SH-SY5Y (cell line): Measurements from ENCODE around the gene GDPD4.

ENCODE experiments used
- GATA2 ChIP-seq: IDR thresholded peaks from 2 replicates; pipeline ENCODE4 v1.6.1; 2011; ENCODE audit warnings: mild to moderate bottlenecking, low read depth, low read length
- GATA3 ChIP-seq: IDR thresholded peaks from 2 replicates; pipeline ENCODE4 v1.6.1; 2011; ENCODE audit warnings: low read depth, mild to moderate bottlenecking, low read length, moderate library complexity

DNA sequence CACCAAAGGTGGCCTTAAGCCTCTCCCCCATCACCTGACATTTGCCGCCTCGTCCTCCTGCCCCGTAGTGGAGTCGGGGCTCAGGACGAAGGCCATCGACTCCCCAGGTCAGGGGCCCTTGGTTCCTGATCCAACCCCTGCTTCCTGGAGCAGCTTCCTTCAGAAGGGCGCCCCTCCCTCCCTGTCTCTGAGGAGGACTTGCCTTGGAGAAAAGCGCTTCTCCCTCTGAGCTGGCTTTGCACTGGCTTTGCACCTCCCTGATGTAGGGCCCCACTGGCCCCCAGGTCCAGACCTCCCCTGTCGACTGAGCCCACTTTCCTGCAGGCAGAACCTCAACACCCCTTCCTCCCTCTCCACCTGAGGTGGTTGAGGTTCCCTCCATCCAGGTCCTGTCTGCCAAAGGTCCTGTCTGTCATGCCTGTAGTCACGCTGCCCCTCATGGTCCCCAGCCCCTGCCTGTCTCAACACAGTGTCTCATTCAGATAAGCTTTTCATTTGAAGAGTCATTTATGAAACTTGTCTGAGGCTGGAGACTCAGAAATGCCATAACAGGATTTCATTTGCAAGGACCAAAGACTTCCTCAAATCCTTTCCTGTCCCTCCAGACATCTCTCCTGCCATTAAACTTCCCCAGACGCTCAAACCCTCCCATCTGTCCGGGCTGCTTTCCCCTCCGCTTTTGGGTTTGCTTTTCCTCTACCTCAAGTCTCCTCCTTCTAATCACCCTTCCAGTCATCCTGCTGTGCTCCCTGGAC is 95.0 kb downstream of the GDPD4 start:
- TF ChIP-seq GATA2, result no peak
- TF ChIP-seq GATA3, result no peak
